A673 (cell line): ENCODE measurements around the gene TASOR2. TPM values are rescaled to one million over a fixed set of nuclear protein-coding genes. Genes with fewer than 3 reads are reported as not detected.

ENCODE experiments used
- BruUV-seq: library from RNA; stranded (reverse); fragments of 400-500 nt; replicated peaks from 2 replicates; lab custom pipeline; 2021; lab: Mats Ljungman, UMichigan
- CTCF ChIA-PET: fragments of 300-600 bp; sonication (Branson Sonifier 250); formaldehyde crosslinking; loops from one replicate; lab custom pipeline; 2022; ENCODE audit warnings: antibody characterized with exemption; lab: Charles Lee
- POLR2A ChIA-PET: fragments of 300-600 bp; sonication (Branson Sonifier 250); formaldehyde crosslinking; loops from one replicate; lab custom pipeline; 2022; ENCODE audit warnings: antibody characterized with exemption; ENCODE audit not compliant: low non-redundant PET; lab: Charles Lee
- DNase-seq: peaks from one replicate; pipeline ENCODE4 v3.0.0-alpha.2; 2015; ENCODE audit warnings: low spot score
- H3K27ac ChIP-seq: fragments of 200-600 bp; sonication (generic); 2 replicates; pipeline ENCODE4 v1.5.1; 2016; ENCODE audit warnings: mixed run types, low read depth, mild to moderate bottlenecking, mixed read lengths, antibody characterized with exemption, low read length; ENCODE audit not compliant: poor library complexity, severe bottlenecking
- H3K27me3 ChIP-seq: fragments of 200-600 bp; sonication (generic); replicated peaks from 2 replicates; pipeline ENCODE4 v1.6.1; 2017; ENCODE audit warnings: mixed run types, low read depth, mild to moderate bottlenecking, mixed read lengths, antibody characterized with exemption, low read length; ENCODE audit not compliant: insufficient read depth, poor library complexity
- H3K36me3 ChIP-seq: fragments of 200-600 bp; sonication (generic); 2 replicates; pipeline ENCODE4 v1.6.1; 2016; ENCODE audit warnings: mixed run types, mild to moderate bottlenecking, mixed read lengths, antibody characterized with exemption, low read length; ENCODE audit not compliant: insufficient read depth, poor library complexity, severe bottlenecking
- H3K4me1 ChIP-seq: fragments of 200-600 bp; sonication (generic); 2 replicates; pipeline ENCODE4 v1.6.1; 2017; ENCODE audit warnings: mixed run types, mild to moderate bottlenecking, mixed read lengths, antibody characterized with exemption, low read length; ENCODE audit not compliant: insufficient read depth, poor library complexity, severe bottlenecking
- H3K4me3 ChIP-seq: fragments of 200-600 bp; sonication (generic); 2 replicates; pipeline ENCODE4 v1.5.1; 2016; ENCODE audit warnings: low read depth, mixed run types, mild to moderate bottlenecking, mixed read lengths, low read length; ENCODE audit not compliant: poor library complexity, severe bottlenecking
- H3K9me3 ChIP-seq: fragments of 200-600 bp; sonication (generic); 2 replicates; pipeline ENCODE4 v1.6.1; 2016; ENCODE audit warnings: mixed run types, low read depth, mild to moderate bottlenecking, mixed read lengths, antibody characterized with exemption, low read length; ENCODE audit not compliant: poor library complexity, severe bottlenecking
- EZH2 ChIP-seq: fragments of 200-600 bp; sonication (generic); IDR thresholded peaks from 2 replicates; pipeline ENCODE4 v1.6.1; 2017; ENCODE audit warnings: borderline replicate concordance, low read depth, mild to moderate bottlenecking, mixed read lengths, antibody characterized with exemption, low read length; ENCODE audit not compliant: poor library complexity, severe bottlenecking
- intact Hi-C: fragments of 100-400 bp; cut with micrococcal nuclease; formaldehyde crosslinking; loops from one replicate; pipeline ENCODE4 v1.10.0; 2022; ENCODE audit not compliant: unreplicated experiment
- total RNA-seq: library from RNA; stranded (reverse); gene quantifications from 2 replicates; pipeline ENCODE4 v1.2.3, GENCODE V29; 2021
- TF ChIP-seq, protein P1 (sequence below): fragments of 300-800, 200-600 bp; sonication (generic); conservative IDR thresholded peaks from 2 replicates; pipeline ENCODE4 v1.5.1; 2017; ENCODE audit warnings: low read depth, mild to moderate bottlenecking, antibody characterized with exemption, low read length, moderate library complexity, mixed read lengths

TASOR2 gene
- total RNA-seq, 1 experiment from 2014 or later, result 94.5 TPM

- ChIA-PET POLR2A (no interaction called here), CTCF (no interaction called here)
- DNase-seq, result no peak
- peaks cover 31% of the 10 kb centered on the region for H3K4me1 ChIP-seq
- no peaks in the 10 kb centered on the region for H3K36me3 ChIP-seq
- H3K27ac ChIP-seq, result no peak overlapping the region
- no peaks in the 10 kb centered on the region for H3K27me3 ChIP-seq
- no peaks in the 10 kb centered on the region for H3K9me3 ChIP-seq
- H3K4me3 ChIP-seq, result no peak overlapping the region
- no TSS peak for BruUV-seq
- intact Hi-C loops, result no loop called here
- TF ChIP-seq, protein P1, sequence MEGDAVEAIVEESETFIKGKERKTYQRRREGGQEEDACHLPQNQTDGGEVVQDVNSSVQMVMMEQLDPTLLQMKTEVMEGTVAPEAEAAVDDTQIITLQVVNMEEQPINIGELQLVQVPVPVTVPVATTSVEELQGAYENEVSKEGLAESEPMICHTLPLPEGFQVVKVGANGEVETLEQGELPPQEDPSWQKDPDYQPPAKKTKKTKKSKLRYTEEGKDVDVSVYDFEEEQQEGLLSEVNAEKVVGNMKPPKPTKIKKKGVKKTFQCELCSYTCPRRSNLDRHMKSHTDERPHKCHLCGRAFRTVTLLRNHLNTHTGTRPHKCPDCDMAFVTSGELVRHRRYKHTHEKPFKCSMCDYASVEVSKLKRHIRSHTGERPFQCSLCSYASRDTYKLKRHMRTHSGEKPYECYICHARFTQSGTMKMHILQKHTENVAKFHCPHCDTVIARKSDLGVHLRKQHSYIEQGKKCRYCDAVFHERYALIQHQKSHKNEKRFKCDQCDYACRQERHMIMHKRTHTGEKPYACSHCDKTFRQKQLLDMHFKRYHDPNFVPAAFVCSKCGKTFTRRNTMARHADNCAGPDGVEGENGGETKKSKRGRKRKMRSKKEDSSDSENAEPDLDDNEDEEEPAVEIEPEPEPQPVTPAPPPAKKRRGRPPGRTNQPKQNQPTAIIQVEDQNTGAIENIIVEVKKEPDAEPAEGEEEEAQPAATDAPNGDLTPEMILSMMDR, result no peak
- TF ChIP-seq EZH2, result no peak
Observed at GRCh38 chr10:5698062-5698461, 13.4 kb downstream of the TASOR2 start.

- H3K4me1 ChIP-seq, result peaks cover 16% of the 10 kb centered on the region
- H3K27me3 ChIP-seq, result no peaks in the 10 kb centered on the region
- DNase-seq, result no peak
- intact Hi-C loops, result no loop called here
- no peak overlapping the region for H3K4me3 ChIP-seq
- H3K9me3 ChIP-seq, result no peaks in the 10 kb centered on the region
- ChIA-PET POLR2A (no interaction called here), CTCF (no interaction called here)
- no TSS peak for BruUV-seq
- H3K36me3 ChIP-seq, result no peaks in the 10 kb centered on the region
- TF ChIP-seq EZH2, result no peak
- TF ChIP-seq, protein P1, result no peak
- no peak overlapping the region for H3K27ac ChIP-seq
Observed at GRCh38 chr10:5708356-5708755, 23.7 kb downstream of the TASOR2 start.

GRCh38 chr10:5709865-5710264, 25.2 kb downstream of the TASOR2 start:
- BruUV-seq, result no TSS peak
- peaks cover 16% of the 10 kb centered on the region for H3K4me1 ChIP-seq
- TF ChIP-seq, protein P1, result no peak
- no peak for TF ChIP-seq EZH2
- H3K27me3 ChIP-seq, result no peaks in the 10 kb centered on the region
- H3K27ac ChIP-seq, result peak overlapping the region; percentile 41
- H3K36me3 ChIP-seq, result no peaks in the 10 kb centered on the region
- H3K4me3 ChIP-seq, result peak overlapping the region; percentile 39
- ChIA-PET POLR2A (interaction anchor here (0.6 kb wide), 1 partner anchor 72 kb away, joined by 8 read pairs; no protein-coding TSS in a partner anchor), CTCF (interaction anchor here (0.6 kb wide), 1 partner anchor 1769 kb away, joined by 5 read pairs; no protein-coding TSS in a partner anchor)
- no peaks in the 10 kb centered on the region for H3K9me3 ChIP-seq
- peak; percentile 14 for DNase-seq
- intact Hi-C loops, result no loop called here
